Mucosa of stomach (tissue), 1 donor: Measurements from ENCODE around the gene SAP130.

ENCODE experiments used
- H3K27me3 ChIP-seq: one replicate; pipeline ENCODE4 v1.7.0; 2013; ENCODE audit warnings: mild to moderate bottlenecking, low read length; ENCODE audit not compliant: control insufficient read depth, insufficient read depth
- H3K36me3 ChIP-seq: one replicate; pipeline ENCODE4 v1.7.0; 2013; ENCODE audit warnings: low read length; ENCODE audit not compliant: control insufficient read depth, insufficient read depth
- H3K4me1 ChIP-seq: one replicate; pipeline ENCODE4 v1.7.0; 2013; ENCODE audit warnings: mild to moderate bottlenecking, low read length; ENCODE audit not compliant: control insufficient read depth, insufficient read depth
- H3K4me3 ChIP-seq: one replicate; pipeline ENCODE4 v1.7.0; 2013; ENCODE audit warnings: low read length
- H3K9ac ChIP-seq: one replicate; pipeline ENCODE4 v1.7.0; 2013; ENCODE audit warnings: mild to moderate bottlenecking, low read length, moderate library complexity
- H3K9me3 ChIP-seq: one replicate; pipeline ENCODE4 v1.7.0; 2013; ENCODE audit warnings: mild to moderate bottlenecking, low read length, moderate library complexity; ENCODE audit not compliant: control insufficient read depth
- donor health status: Pancreatic carcinoma.

SAP130 gene

DNA sequence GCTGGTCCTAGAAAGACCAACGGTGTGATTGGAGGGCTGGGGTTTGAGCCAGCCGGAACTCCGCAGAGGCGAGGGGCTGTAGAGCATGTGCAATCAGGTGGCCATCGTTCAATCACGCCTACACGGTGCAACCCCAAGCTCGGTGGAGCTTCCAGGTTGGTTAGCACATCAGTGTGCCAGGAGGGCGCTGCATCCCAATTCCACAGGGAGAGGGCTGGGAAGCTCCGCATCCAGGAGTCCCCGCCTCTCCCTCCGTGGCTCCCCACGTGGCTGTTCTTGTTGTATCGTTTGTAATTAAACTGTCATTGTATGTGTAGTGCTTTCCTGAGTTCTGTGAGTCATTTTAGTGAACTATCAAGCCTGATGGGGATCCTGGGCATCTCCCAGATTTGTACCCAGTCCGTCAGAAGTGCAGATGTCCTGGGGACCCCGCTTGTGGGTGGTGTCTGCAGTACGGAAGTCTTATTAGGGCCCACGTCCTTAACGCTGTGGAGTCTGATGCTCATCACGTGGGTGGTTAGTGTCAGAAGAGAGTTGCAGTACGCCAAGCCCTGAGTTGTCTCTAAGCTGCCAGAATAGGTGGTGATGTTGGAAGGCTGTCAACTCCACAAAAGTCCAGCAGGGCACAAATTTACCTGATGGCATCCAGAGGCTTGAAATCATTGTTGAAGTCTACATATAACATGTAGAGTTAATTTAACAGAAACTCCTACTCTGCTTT, 121.5 kb downstream of the SAP130 start:
- H3K9ac ChIP-seq, result no peak overlapping the region
- no peak overlapping the region for H3K4me3 ChIP-seq
- H3K9me3 ChIP-seq, result no peaks in the 10 kb centered on the region
- H3K27me3 ChIP-seq, result no peaks in the 10 kb centered on the region
- H3K36me3 ChIP-seq, result no peaks in the 10 kb centered on the region
- H3K4me1 ChIP-seq, result no peaks in the 10 kb centered on the region

DNA sequence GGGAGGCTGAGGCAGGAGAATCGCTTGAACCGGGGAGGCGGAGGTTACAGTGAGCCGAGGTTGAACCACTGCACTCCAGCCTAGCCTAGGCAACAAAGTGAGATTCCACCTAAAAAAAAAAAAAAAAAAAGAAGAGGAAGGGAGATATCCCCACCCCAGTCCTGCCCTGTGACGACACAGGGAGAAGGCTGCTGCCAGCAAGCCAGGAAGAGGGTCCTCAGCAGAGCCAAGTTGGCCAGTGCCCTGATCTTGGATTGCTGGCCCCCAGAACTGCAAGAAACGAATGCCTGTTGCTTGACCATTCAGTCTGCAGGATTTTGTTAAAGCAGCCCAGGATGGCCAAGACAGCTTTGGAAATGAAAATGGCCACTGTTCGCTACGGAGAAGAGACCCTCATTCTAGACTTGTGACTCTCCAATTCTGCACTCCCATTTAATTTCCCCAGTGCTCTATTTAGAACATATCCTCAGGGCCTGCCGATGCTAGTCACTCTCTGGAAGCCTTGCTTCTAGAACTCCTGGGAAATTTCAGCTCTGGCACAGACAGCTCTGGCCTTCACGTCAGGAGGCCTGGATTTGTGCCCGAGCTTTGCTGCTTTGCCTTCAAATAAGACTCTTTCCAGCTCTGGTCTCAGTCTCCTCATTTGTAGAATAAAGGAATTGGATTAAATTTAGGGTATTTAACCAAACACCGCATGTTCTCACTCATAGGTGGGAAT, 126.4 kb downstream of the SAP130 start:
- no peaks in the 10 kb centered on the region for H3K36me3 ChIP-seq
- no peak overlapping the region for H3K4me3 ChIP-seq
- no peak overlapping the region for H3K9ac ChIP-seq
- no peaks in the 10 kb centered on the region for H3K27me3 ChIP-seq
- peaks cover 4% of the 10 kb centered on the region for H3K4me1 ChIP-seq
- H3K9me3 ChIP-seq, result no peaks in the 10 kb centered on the region

DNA sequence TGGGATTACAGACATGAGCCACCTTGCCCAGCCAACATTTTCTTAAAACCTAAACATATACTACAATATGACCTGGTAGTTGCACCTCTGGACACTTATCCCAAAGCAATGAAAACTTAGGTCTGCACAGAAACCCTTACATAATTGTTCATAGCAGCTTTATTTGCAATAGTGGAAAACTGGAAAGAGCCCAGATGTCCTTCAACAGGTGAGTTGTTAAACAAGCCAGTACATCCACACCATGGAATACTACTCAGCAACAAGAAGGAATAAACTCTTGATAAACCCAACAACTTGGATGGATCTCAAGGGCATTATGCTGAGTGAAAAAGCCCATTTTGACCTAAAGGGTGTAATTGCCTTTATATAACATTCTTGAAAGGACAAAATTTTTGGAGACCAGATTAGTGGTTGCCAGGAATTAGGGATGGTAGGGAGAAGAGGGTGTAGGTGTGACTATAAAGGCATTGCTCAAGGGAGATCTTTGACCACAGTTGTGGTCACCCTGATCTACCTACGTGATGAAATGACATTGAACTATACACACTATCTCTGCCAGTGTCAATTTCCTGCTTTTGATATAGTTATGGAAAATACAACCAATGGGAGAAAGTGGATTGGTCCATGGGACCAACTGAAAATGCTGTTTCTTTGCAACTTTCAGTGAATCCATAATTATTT, 130.2 kb downstream of the SAP130 start:
- Histone ChIP-seq H3K27me3 (no peaks in the 10 kb centered on the region), H3K4me1 (peaks cover 4% of the 10 kb centered on the region), H3K9ac (no peak overlapping the region), H3K9me3 (no peaks in the 10 kb centered on the region), H3K36me3 (no peaks in the 10 kb centered on the region), H3K4me3 (no peak overlapping the region)

DNA sequence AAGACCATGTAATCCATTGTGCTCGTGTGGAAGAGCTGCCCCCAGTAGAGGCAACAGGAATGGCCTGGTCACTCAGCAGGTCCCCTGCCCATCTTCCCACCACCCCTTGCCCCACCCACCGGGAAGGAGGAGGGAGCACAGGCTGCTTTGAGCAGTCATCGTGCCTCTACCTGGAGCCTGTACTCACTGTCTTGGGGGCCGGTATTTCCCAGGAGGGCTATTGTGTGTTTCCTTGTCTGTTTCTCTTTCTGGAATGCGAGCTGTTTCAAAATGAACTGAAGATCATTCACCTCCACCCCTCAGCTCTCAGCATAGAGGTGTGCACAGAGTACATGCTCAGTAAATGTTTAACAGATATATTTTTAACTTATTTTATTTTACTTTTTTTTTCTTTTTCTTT, 134.4 kb downstream of the SAP130 start:
- no peak overlapping the region for H3K9ac ChIP-seq
- no peaks in the 10 kb centered on the region for H3K36me3 ChIP-seq
- no peaks in the 10 kb centered on the region for H3K27me3 ChIP-seq
- no peaks in the 10 kb centered on the region for H3K9me3 ChIP-seq
- H3K4me3 ChIP-seq, result no peak overlapping the region
- peaks cover 4% of the 10 kb centered on the region for H3K4me1 ChIP-seq

DNA sequence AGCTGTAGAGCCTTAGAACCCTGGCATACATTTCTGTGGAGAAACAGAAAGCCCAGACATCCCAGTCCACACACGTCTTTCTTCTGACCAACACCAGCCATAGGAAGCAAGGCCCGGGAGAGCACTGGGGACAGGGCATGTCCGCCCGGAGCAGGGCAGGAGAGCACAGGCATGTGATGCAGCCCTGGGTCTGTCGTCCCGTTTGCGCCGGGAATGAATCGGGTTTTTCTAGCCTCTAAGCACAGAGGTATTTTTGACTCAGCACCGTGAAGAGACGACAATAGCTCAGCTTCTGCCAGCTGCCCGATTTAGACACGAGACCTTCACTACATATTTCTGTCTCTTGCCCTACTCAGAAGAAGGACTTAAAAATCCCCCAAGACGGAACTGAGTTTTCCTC, 134.8 kb downstream of the SAP130 start:
- Histone ChIP-seq H3K9ac (no peak overlapping the region), H3K36me3 (no peaks in the 10 kb centered on the region), H3K4me3 (no peak overlapping the region), H3K4me1 (peaks cover under 1% of the 10 kb centered on the region), H3K27me3 (no peaks in the 10 kb centered on the region), H3K9me3 (no peaks in the 10 kb centered on the region)

DNA sequence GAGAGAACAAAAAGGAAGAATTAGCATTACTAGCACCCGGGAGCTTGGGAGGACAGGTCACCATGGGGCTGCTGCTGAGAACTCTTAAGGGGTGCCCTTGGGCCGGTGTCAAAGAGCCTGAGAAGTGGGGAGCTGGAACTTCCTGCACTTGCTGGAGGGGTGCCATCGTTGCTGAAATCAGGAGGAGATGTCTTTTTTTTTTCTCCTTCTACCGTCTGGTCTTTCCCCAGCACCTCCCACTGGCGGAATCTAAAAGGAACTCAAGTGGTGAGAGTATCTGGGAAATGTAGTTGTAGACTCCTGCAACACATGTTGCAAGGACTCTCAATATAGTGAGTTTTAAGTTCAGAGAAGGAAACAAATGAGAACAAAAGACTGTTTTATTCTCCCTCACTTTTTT, 136.0 kb downstream of the SAP130 start:
- H3K4me3 ChIP-seq, result no peak overlapping the region
- no peaks in the 10 kb centered on the region for H3K27me3 ChIP-seq
- H3K4me1 ChIP-seq, result peaks cover 7% of the 10 kb centered on the region
- H3K36me3 ChIP-seq, result no peaks in the 10 kb centered on the region
- H3K9me3 ChIP-seq, result no peaks in the 10 kb centered on the region
- no peak overlapping the region for H3K9ac ChIP-seq
